Hepatocyte (in vitro differentiated cells): Measurements from ENCODE around the gene PGR.

Experiments
- CTCF ChIP-seq: fragments of 200-600 bp; sonication (generic); IDR thresholded peaks from 2 replicates; pipeline ENCODE4 v1.5.1; 2016; ENCODE audit warnings: antibody characterized with exemption, mild to moderate bottlenecking; ENCODE audit not compliant: poor library complexity
- EZH2 ChIP-seq: fragments of 200-600 bp; sonication (generic); IDR thresholded peaks from 2 replicates; pipeline ENCODE4 v1.6.1; 2016; ENCODE audit warnings: antibody characterized with exemption, mild to moderate bottlenecking, borderline replicate concordance
- EZH2phosphoT487 ChIP-seq: fragments of 200-600 bp; sonication (generic); IDR thresholded peaks from one replicate; pipeline ENCODE4 v1.6.1; 2018; ENCODE audit warnings: antibody characterized with exemption, mild to moderate bottlenecking, low read depth, moderate library complexity; ENCODE audit not compliant: unreplicated experiment, severe bottlenecking

- no peak for TF ChIP-seq CTCF
- TF ChIP-seq EZH2: no peak
- TF ChIP-seq EZH2phosphoT487: no peak
Observed at GRCh38 chr11:101035872-101036271, 93.7 kb downstream of the PGR start.
